ENCODE measurements around the gene PLXNA4.

Gene PLXNA4

GRCh38 chr7:132255115-132255797 is 321.0 kb downstream of the PLXNA4 start:
- Histone ChIP-seq H3K27me3 (ENCODE audit: insufficient read depth, low read length) (no peaks in the 10 kb centered on the region), H3K9me3 (ENCODE audit: insufficient read depth, low read depth, low read length) (no peaks in the 10 kb centered on the region), H3K4me1 (ENCODE audit: insufficient read depth, low read length) (peaks cover 11% of the 10 kb centered on the region), H3K36me3 (ENCODE audit: insufficient read depth, low read length) (no peaks in the 10 kb centered on the region), H3K9ac (ENCODE audit: low read depth, low read length) (no peak overlapping the region), H3K27ac (ENCODE audit: low read depth, low read length) (no peak overlapping the region), H3K4me3 (ENCODE audit: low read length) (no peak overlapping the region)
- 93% methylated on average over 3 of the region's 3 CpGs for WGBS

GRCh38 chr7:132254455-132254854 is 321.8 kb downstream of the PLXNA4 start:
- no peaks in the 10 kb centered on the region for H3K27me3 ChIP-seq (ENCODE audit: insufficient read depth, low read length)
- H3K36me3 ChIP-seq (ENCODE audit: insufficient read depth, low read length) = no peaks in the 10 kb centered on the region
- no peak overlapping the region for H3K9ac ChIP-seq (ENCODE audit: low read depth, low read length)
- no peaks in the 10 kb centered on the region for H3K9me3 ChIP-seq (ENCODE audit: insufficient read depth, low read depth, low read length)
- WGBS = 94% methylated on average over 12 of the region's 12 CpGs
- H3K4me1 ChIP-seq (ENCODE audit: insufficient read depth, low read length) = peaks cover 17% of the 10 kb centered on the region
- no peak overlapping the region for H3K4me3 ChIP-seq (ENCODE audit: low read length)
- H3K27ac ChIP-seq (ENCODE audit: low read depth, low read length) = no peak overlapping the region

GRCh38 chr7:132252793-132253100 is 323.5 kb downstream of the PLXNA4 start:
- H3K4me3 ChIP-seq (ENCODE audit: low read length) = no peak overlapping the region
- WGBS = 60% methylated on average over 1 of the region's 2 CpGs
- H3K27ac ChIP-seq (ENCODE audit: low read depth, low read length) = no peak overlapping the region
- H3K4me1 ChIP-seq (ENCODE audit: insufficient read depth, low read length) = peaks cover 18% of the 10 kb centered on the region
- no peaks in the 10 kb centered on the region for H3K36me3 ChIP-seq (ENCODE audit: insufficient read depth, low read length)
- H3K9ac ChIP-seq (ENCODE audit: low read depth, low read length) = no peak overlapping the region
- H3K27me3 ChIP-seq (ENCODE audit: insufficient read depth, low read length) = no peaks in the 10 kb centered on the region
- no peaks in the 10 kb centered on the region for H3K9me3 ChIP-seq (ENCODE audit: insufficient read depth, low read depth, low read length)

GRCh38 chr7:132251327-132251659 is 325.0 kb downstream of the PLXNA4 start:
- WGBS = 40% methylated on average over 5 of the region's 5 CpGs
- no peak overlapping the region for H3K4me3 ChIP-seq (ENCODE audit: low read length)
- H3K27me3 ChIP-seq (ENCODE audit: insufficient read depth, low read length) = no peaks in the 10 kb centered on the region
- H3K27ac ChIP-seq (ENCODE audit: low read depth, low read length) = no peak overlapping the region
- peaks cover 18% of the 10 kb centered on the region for H3K4me1 ChIP-seq (ENCODE audit: insufficient read depth, low read length)
- no peaks in the 10 kb centered on the region for H3K36me3 ChIP-seq (ENCODE audit: insufficient read depth, low read length)
- no peak overlapping the region for H3K9ac ChIP-seq (ENCODE audit: low read depth, low read length)
- no peaks in the 10 kb centered on the region for H3K9me3 ChIP-seq (ENCODE audit: insufficient read depth, low read depth, low read length)

- H3K27ac ChIP-seq (ENCODE audit: low read depth, low read length) = no peak overlapping the region
- H3K4me3 ChIP-seq (ENCODE audit: low read length) = no peak overlapping the region
- H3K36me3 ChIP-seq (ENCODE audit: insufficient read depth, low read length) = no peaks in the 10 kb centered on the region
- H3K9ac ChIP-seq (ENCODE audit: low read depth, low read length) = no peak overlapping the region
- peaks cover 3% of the 10 kb centered on the region; the same call in 1 of the 2 replicates for H3K9me3 ChIP-seq (ENCODE audit: insufficient read depth, low read depth, low read length)
- 44% methylated on average over 3 of the region's 4 CpGs for WGBS
- no peaks in the 10 kb centered on the region for H3K27me3 ChIP-seq (ENCODE audit: insufficient read depth, low read length)
- H3K4me1 ChIP-seq (ENCODE audit: insufficient read depth, low read length) = peaks cover 18% of the 10 kb centered on the region
These were observed 325.6 kb downstream of the PLXNA4 start for GRCh38 chr7:132250480-132251326.

GRCh38 chr7:132249256-132249971 is 326.9 kb downstream of the PLXNA4 start:
- H3K27ac ChIP-seq (ENCODE audit: low read depth, low read length) = no peak overlapping the region

GRCh38 chr7:132248841-132249240 is 327.4 kb downstream of the PLXNA4 start:
- Histone ChIP-seq H3K9me3 (ENCODE audit: insufficient read depth, low read depth, low read length) (peaks cover 8% of the 10 kb centered on the region; the same call in 1 of the 2 replicates), H3K36me3 (ENCODE audit: insufficient read depth, low read length) (no peaks in the 10 kb centered on the region), H3K27me3 (ENCODE audit: insufficient read depth, low read length) (no peaks in the 10 kb centered on the region), H3K4me3 (ENCODE audit: low read length) (no peak overlapping the region), H3K4me1 (ENCODE audit: insufficient read depth, low read length) (peaks cover 18% of the 10 kb centered on the region), H3K9ac (ENCODE audit: low read depth, low read length) (no peak overlapping the region), H3K27ac (ENCODE audit: low read depth, low read length) (no peak overlapping the region)
- WGBS = 91% methylated on average over 2 of the region's 2 CpGs

More at GRCh38 chr7:132249256-132249971, 326.9 kb downstream of the PLXNA4 start:
- Histone ChIP-seq H3K4me1 (ENCODE audit: insufficient read depth, low read length) (peaks cover 18% of the 10 kb centered on the region), H3K4me3 (ENCODE audit: low read length) (no peak overlapping the region), H3K9ac (ENCODE audit: low read depth, low read length) (no peak overlapping the region), H3K9me3 (ENCODE audit: insufficient read depth, low read depth, low read length) (peaks cover 8% of the 10 kb centered on the region; the same call in 1 of the 2 replicates), H3K36me3 (ENCODE audit: insufficient read depth, low read length) (no peaks in the 10 kb centered on the region), H3K27me3 (ENCODE audit: insufficient read depth, low read length) (no peaks in the 10 kb centered on the region)
- 56% methylated on average over 19 of the region's 19 CpGs for WGBS

- 92% methylated on average over 6 of the region's 6 CpGs for WGBS
- Histone ChIP-seq H3K27ac (ENCODE audit: low read depth, low read length) (no peak overlapping the region), H3K27me3 (ENCODE audit: insufficient read depth, low read length) (no peaks in the 10 kb centered on the region)
These were observed 328.2 kb downstream of the PLXNA4 start for GRCh38 chr7:132247995-132248618.

GRCh38 chr7:132246591-132246990 is 329.7 kb downstream of the PLXNA4 start:
- peaks cover 8% of the 10 kb centered on the region; the same call in 1 of the 2 replicates for H3K9me3 ChIP-seq (ENCODE audit: insufficient read depth, low read depth, low read length)
- no peaks in the 10 kb centered on the region for H3K36me3 ChIP-seq (ENCODE audit: insufficient read depth, low read length)
- no peaks in the 10 kb centered on the region for H3K27me3 ChIP-seq (ENCODE audit: insufficient read depth, low read length)
- H3K4me1 ChIP-seq (ENCODE audit: insufficient read depth, low read length) = peaks cover 18% of the 10 kb centered on the region
- H3K27ac ChIP-seq (ENCODE audit: low read depth, low read length) = no peak overlapping the region
- no peak overlapping the region for H3K4me3 ChIP-seq (ENCODE audit: low read length)
- no peak overlapping the region for H3K9ac ChIP-seq (ENCODE audit: low read depth, low read length)

More at GRCh38 chr7:132247995-132248618, 328.2 kb downstream of the PLXNA4 start:
- Histone ChIP-seq H3K9me3 (ENCODE audit: insufficient read depth, low read depth, low read length) (peaks cover 8% of the 10 kb centered on the region; the same call in 1 of the 2 replicates), H3K4me1 (ENCODE audit: insufficient read depth, low read length) (peaks cover 18% of the 10 kb centered on the region), H3K36me3 (ENCODE audit: insufficient read depth, low read length) (no peaks in the 10 kb centered on the region), H3K4me3 (ENCODE audit: low read length) (no peak overlapping the region), H3K9ac (ENCODE audit: low read depth, low read length) (no peak overlapping the region)

GRCh38 chr7:132245539-132245938 is 330.7 kb downstream of the PLXNA4 start:
- H3K9me3 ChIP-seq (ENCODE audit: insufficient read depth, low read depth, low read length) = peaks cover 8% of the 10 kb centered on the region; the same call in 1 of the 2 replicates
- WGBS = 91% methylated on average over 3 of the region's 3 CpGs
- no peak overlapping the region for H3K9ac ChIP-seq (ENCODE audit: low read depth, low read length)
- H3K4me1 ChIP-seq (ENCODE audit: insufficient read depth, low read length) = peaks cover 10% of the 10 kb centered on the region
- H3K4me3 ChIP-seq (ENCODE audit: low read length) = no peak overlapping the region
- no peak overlapping the region for H3K27ac ChIP-seq (ENCODE audit: low read depth, low read length)
- no peaks in the 10 kb centered on the region for H3K36me3 ChIP-seq (ENCODE audit: insufficient read depth, low read length)
- no peaks in the 10 kb centered on the region for H3K27me3 ChIP-seq (ENCODE audit: insufficient read depth, low read length)

All from HUES64 (cell line).